Measurements from ENCODE around the gene SPOCK1. TPM values are rescaled to one million over a fixed set of nuclear protein-coding genes. Genes with fewer than 3 reads are reported as not detected.

Gene SPOCK1
- total and polyA plus RNA-seq, 2 of the 4 experiments (the other 2 are of a cell fraction), result 5.0 to 20.3 TPM

DNA sequence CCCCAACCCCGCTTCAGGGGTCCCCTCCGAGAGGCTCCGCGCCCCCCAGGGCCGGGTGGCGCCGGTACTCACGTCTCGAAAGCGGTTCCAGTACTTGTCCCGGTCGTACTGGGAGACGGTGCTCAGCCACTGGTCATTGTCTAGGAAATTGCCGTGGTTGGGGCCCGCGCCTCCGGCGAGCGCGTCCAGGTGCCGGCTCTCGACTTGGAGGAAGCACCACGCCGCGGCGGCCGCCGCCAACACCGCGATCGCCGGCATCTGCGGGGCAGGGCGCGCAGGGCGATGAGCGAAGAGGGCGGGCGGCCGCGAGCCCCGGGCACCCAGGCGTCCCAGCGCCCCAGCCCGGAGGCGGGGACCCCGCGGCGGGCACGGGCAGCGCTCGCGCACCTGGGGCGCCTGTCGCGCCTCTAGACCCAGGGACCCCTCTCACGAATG is 808 bp downstream of the SPOCK1 start:
- Histone ChIP-seq H2BK20ac (ENCODE audit: low read depth, low read length) (no peak overlapping the region), H2BK5ac (ENCODE audit: low read depth, low read length, poor library complexity, severe bottlenecking) (no peak overlapping the region), H2AK9ac (replicated peaks; ENCODE audit: low read depth, low read length, poor library complexity) (no peak overlapping the region), H3K4ac (ENCODE audit: low read depth, low read length) (no peak overlapping the region), H3K18ac (ENCODE audit: low read depth, low read length) (no peak overlapping the region), H4K20me1 (ENCODE audit: insufficient read depth, low read length) (no peaks in the 10 kb centered on the region), H4K8ac (ENCODE audit: low read depth in 2 of 2, low read length in 2 of 2) (no peak overlapping the region), H3K79me1 (ENCODE audit: low read depth in 1 of 2, low read length in 2 of 2) (no peaks in the 10 kb centered on the region), H3K9ac (ENCODE audit: low read depth, low read length) (no peak overlapping the region), H3K56ac (ENCODE audit: extremely low read depth, insufficient read depth, low read length) (no peak overlapping the region), H3K9me3 (ENCODE audit: control insufficient read depth, insufficient read depth, low read length) (no peaks in the 10 kb centered on the region), H2BK15ac (ENCODE audit: low read depth, low read length) (no peak overlapping the region), H3K4me3 (ENCODE audit: insufficient read depth, low read depth, low read length) (peak overlapping the region; percentile 52), H2BK120ac (ENCODE audit: low read depth, low read length) (no peak overlapping the region), H3K27ac (ENCODE audit: insufficient read depth, low read length) (no peak overlapping the region), H2AK5ac (ENCODE audit: low read depth, low read length) (no peak overlapping the region), H4K5ac (ENCODE audit: low read depth, low read length) (no peak overlapping the region), H4K91ac (ENCODE audit: insufficient read depth, low read depth, low read length) (no peak overlapping the region), H3K27me3 (ENCODE audit: control insufficient read depth, insufficient read depth, low read length) (peaks cover 15% of the 10 kb centered on the region; the same call in 1 of the 2 replicates), H3K4me1 (ENCODE audit: control insufficient read depth, insufficient read depth, low read length) (no peaks in the 10 kb centered on the region), H2AFZ (replicated peaks; ENCODE audit: low read length, poor library complexity) (peak overlapping the region; percentile 89), H3K9me1 (ENCODE audit: insufficient read depth, low read length) (no peaks in the 10 kb centered on the region), H3K4me2 (ENCODE audit: low read depth, low read length) (peak overlapping the region; percentile 58), H3K36me3 (ENCODE audit: control insufficient read depth, insufficient read depth, low read length) (no peaks in the 10 kb centered on the region), H3K23ac (ENCODE audit: low read depth, low read length) (no peak overlapping the region), H3K14ac (replicated peaks; ENCODE audit: low read depth, low read length) (no peak overlapping the region)
- no peak for DNase-seq
- intact Hi-C loops (cut with micrococcal nuclease) (loop anchor here (2.0 kb wide), 1 partner anchor 154 kb away; no protein-coding TSS in a partner anchor), in situ Hi-C loops (cut with MboI; ENCODE audit: low sequenced_read_pairs) (loop anchor here (10.0 kb wide), 1 partner anchor 1254 kb away; no protein-coding TSS in a partner anchor), dilution Hi-C loops (cut with HindIII; ENCODE audit: low sequenced_read_pairs, unreplicated experiment) (no loop called here)
- BruUV-seq (replicated peaks), result no TSS peak
- ATAC-seq (ENCODE audit: low read depth), result no peak
- ChIA-PET POLR2A (ENCODE audit: unreplicated experiment) (no interaction called here), CTCF (interaction anchor here (0.5 to 4.6 kb wide), 10 partner anchors 62 to 803 kb away, joined by 3 to 37 read pairs (median 4); no protein-coding TSS in a partner anchor)
- WGBS, 2 experiments (ENCODE audit: extremely low coverage in 2 of 2, insufficient read length in 1 of 2), result 3% methylated on average over 38 of the region's 57 CpGs; no CpG with 5 or more reads in 1 of the 2 experiments
- no peak for TF ChIP-seq CEBPB (IDR thresholded peaks at IDR 0.05; ENCODE audit: low read depth, low read length)

Measured in IMR-90 (cell line).